Activated CD4-positive, alpha-beta T cell treated with anti-CD3 and anti-CD28 coated beads, Interleukin-10, Interleukin-2, amounts not matched to agents 100 ng/mL and 50 ng/mL, durations not matched to agents 16 hours and 8 hours (primary cell): ENCODE results near the gene MYD88.

Experiments used
- DNase-seq: peaks from one replicate; pipeline ENCODE4 v3.0.0-alpha.2; 2020

The MYD88 gene

GRCh38 chr3:38114052-38114874 is 24.2 kb upstream of the MYD88 start:
- DNase-seq = no peak

- no peak for DNase-seq
Observed at GRCh38 chr3:38114875-38115644, 23.4 kb upstream of the MYD88 start.

DNA sequence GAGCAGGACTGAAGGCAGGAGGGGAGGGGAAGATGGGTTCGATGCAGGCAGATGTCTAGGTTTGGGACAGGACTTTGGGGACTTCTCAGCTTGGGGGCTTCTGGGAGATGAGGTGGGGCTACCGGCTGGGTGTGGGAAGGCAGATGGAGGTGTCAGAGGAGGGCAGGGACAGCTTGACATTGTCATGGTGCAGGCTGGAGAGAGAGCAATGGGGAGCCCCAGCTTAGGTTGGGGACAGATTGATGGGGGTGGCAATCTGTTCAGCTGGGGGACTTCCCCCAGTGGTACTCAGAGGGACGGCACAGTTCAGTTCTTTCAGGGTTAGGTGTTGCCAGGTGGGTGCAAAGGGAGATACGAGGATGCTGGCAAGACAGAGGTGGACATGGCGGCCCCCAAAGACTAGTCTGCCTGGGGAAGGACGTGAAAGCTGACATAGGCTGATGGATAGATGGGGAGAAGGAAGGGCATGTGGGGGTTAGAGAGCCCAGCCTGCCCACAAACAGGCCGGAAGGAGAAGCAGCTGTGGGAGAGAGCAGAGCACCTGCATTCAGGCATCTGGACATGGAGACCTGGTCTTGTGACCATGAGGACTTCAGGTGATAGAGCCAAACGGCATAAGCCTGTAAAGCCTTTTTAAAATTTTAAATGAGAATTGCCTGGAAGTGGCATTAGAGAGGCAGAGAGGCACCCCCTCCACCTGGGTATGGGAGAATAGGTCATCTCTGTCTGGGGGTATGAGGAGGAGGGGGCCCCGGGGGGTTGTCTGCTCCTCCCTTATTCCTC is 22.6 kb upstream of the MYD88 start:
- no peak for DNase-seq

GRCh38 chr3:38116471-38117162 is 21.8 kb upstream of the MYD88 start:
- DNase-seq = no peak

DNA sequence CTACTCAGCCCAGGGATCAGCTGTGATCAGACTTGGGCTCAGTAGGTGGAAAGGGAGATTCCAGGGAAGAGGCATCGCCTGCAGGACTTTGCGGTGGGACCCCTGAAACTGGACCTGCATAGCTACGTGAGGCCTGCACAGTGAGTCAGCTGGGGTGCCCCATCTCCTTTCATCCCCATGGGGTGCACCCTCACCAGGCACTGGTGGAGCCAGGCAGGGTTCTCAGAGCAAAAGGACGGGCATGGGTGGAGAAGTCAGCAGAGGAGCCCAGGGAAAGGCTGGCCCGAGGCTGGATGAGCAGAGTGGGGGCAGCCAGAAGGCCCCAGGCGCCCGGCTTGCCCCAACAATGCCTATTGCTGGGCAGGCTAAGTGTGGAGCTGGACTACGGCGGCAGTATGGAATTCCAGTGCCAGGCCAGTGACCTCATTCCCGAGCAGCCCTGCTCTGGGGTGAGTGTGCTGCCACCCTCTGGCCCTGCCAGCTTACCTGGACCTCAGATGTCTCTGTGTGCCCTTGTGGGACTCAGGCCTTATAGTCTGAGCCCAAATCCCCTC is 21.2 kb upstream of the MYD88 start:
- DNase-seq = no peak

DNA sequence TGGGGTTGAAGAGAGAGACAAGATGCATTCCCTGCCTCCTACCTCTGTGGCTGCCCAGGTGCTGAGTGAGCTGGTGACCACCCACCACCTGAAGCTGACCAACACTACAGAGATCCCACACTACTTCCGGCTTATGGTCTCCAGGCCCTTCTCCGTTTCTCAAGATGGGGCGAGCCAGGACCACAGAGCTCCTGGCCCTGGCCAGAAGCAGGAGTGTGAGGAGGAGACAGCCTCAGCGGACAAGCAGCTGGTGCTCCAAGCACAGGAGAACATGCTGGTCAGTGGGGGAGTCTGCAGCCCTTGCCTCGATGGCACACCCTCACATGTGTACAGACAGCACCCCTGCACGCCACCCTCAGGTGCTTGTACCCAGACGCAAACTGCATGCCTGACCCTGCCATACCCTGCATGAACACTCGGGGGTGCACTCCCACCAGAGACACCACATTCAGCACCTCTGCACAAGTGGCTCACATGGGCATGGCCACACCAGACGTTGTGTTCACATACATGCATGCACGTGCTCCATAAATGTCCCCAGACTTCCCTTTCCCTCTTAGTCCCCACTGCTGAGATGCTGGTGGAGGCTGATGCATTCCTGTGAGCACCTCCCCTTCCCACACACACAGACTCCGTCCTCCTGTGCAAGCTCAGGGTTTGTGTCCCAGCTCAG is 20.6 kb upstream of the MYD88 start:
- peak; percentile 83 for DNase-seq

GRCh38 chr3:38118421-38119247 is 19.8 kb upstream of the MYD88 start:
- DNase-seq = no peak

GRCh38 chr3:38119248-38119544 is 19.3 kb upstream of the MYD88 start:
- no peak for DNase-seq

GRCh38 chr3:38119821-38120692 is 18.4 kb upstream of the MYD88 start:
- no peak for DNase-seq

DNA sequence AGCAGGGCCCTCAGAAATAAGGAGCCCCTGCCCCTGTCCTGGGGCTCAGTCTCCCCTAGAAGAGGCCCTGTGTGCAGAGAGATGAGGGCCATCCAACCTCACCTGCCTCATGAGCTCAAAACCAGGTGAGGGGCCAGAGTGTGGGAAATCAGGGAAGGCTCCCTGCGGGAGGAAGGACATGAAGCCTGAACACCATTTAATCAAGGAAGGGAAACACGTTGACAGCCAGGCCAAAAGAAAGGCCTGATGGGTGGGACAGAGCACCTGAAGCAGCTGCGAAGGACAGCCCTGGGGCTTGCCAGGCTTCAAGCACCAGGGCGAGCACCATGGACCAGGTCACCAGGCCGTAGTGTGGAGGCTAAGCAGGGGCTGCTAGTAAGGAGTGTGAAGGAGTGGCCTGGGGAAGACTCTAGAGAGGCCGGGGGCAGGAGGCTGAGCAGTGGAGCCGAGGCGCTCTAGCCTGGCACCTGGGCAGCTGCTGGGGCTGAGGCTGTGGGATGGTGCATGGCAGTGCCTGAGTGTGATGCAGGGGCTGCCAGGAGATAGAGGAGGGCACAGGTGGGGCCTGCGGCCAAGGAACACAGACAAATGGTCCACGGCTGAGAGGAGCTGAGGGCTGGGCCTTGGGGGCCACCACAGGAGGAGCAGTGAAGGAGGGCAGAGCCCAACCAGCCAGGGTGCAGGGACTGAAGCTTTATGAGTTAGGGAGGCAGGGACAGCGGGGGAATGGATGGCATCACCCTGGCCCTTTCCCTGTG is 17.6 kb upstream of the MYD88 start:
- DNase-seq = no peak

GRCh38 chr3:38121451-38121831 is 17.0 kb upstream of the MYD88 start:
- DNase-seq = no peak

GRCh38 chr3:38121832-38122461 is 16.5 kb upstream of the MYD88 start:
- no peak for DNase-seq

DNA sequence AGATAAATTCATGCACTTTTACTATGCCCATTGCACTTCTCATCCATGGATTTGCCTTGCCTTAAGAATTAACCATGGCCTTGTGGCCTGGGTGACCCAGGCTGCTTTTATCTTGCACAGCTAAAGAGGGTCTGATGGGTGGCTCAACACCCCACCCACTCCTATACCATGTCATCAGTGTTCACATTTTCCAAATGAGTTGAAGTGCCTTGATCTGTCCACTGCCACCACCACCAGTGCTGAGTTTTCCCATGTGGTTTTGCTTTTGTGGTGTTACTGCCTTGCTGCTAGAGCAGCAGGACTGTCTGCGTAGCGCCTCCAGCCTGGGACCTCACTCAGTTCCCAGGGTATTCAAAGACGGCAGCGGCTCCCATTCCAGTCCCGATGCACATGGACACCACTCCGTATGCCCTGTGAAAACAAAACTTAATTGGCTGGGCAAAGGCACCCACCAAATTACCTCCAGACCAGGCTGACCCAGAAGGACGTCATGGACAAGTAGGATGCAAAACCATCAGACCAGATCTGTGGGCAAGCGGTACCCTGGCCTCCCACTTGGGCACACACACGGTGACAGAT is 15.7 kb upstream of the MYD88 start:
- DNase-seq = no peak

GRCh38 chr3:38124324-38125122 is 13.9 kb upstream of the MYD88 start:
- DNase-seq = no peak

DNA sequence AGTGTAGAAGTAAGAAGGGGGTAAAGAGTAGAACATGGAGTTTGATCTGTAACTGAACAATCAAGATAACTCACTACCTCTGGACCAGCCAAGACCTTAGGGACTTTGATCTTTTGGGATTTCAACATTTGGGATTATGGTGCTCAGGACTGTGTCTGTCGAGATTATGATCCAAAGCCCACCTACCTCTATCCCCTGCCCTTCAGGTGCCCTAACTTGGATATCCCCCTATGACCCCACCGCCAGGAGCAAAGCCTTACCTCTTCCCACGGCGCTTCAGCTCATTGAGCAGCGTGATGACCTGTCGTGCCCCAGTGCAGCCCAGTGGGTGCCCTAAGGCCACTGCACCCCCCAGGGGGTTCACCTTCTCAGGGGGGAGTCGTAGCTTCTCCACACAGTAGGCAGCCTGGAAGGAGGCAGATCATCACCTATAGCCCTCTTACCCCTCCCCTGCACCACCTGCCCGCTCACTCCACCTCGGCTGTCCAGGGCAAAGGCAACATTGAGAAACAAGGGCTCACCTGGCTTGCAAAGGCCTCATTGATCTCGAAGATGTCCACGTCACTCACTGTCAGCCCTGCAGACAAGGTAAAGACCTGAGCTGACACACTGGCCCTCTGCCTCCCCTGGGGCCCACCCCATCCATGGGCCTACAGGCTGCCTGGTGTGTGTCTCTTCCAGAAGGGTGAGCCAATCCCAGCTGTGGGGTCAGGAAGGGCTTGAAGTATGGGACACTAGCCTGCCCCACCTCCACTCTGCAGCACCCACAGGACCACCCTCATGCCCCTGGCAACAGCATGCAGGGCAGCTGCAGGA is 12.9 kb upstream of the MYD88 start:
- DNase-seq = no peak

DNA sequence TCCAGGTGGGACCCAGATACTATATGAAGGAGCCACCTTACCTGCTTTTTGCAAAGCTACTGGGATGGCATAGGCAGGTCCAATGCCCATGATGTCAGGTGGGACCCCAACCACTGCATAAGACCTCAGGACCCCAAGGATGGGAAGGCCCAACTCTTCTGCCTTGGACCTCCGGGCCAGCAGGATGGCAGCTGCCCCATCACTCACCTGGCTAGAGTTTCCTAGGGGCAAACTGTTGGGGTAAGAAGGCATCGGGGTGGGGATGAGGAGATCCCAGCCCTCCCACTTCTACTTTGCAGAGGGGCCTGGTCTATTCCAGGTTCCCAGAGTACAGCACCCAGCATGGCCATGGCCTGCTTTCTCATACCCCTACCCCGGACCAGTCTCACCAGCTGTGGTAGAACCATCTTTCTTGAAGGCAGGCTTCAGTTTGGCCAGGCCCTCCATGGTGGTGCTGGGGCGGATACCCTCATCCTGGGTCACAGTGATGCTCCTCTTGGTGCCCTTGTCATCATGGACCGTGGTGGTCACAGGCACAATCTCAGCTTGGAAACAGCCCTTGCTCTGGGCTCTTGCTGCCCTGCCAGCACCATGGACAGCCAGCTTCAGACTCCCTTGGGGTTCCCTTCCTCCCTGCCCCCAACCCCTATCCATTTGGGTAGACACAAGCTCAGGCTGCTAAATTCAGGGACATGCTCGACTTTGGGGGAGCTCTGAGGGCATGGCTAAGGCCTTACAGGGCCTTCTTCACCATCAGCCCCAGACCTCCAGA is 12.2 kb upstream of the MYD88 start:
- DNase-seq = no peak
